ENCODE data around the gene CCNA2. TPM values are rescaled to one million over a fixed set of nuclear protein-coding genes. Genes with fewer than 3 reads are reported as not detected.

The CCNA2 gene
- total RNA-seq, 2 experiments from 2014 or later, result 149 to 162 TPM

- peaks cover 34% of the 10 kb centered on the region for H3K4me1 ChIP-seq (ENCODE audit: insufficient read depth, low read length, poor library complexity, severe bottlenecking)
- peak overlapping the region; percentile 39 for H3K4me2 ChIP-seq (ENCODE audit: low read length)
- ChIA-PET CTCF (ENCODE audit: unreplicated experiment) (no interaction called here), POLR2A (interaction anchor here (0.8 to 1.0 kb wide), 2 partner anchors 33 to 1776 kb away, joined by 3 to 4 read pairs; no protein-coding TSS in a partner anchor)
- H4K20me1 ChIP-seq (ENCODE audit: insufficient read depth, low read length), result no peaks in the 10 kb centered on the region
- H3K36me3 ChIP-seq (ENCODE audit: insufficient read depth, low read length), result no peaks in the 10 kb centered on the region
- no peaks in the 10 kb centered on the region for H3K9me3 ChIP-seq (ENCODE audit: low read length)
- intact Hi-C loops (cut with micrococcal nuclease; ENCODE audit: unreplicated experiment), result no loop called here
- DNase-seq (ENCODE audit: low spot score), result no peak
- H2AFZ ChIP-seq (ENCODE audit: low read length), result peak overlapping the region; percentile 89
- no peak overlapping the region for H3K4me3 ChIP-seq (ENCODE audit: low read depth, low read length, poor library complexity, severe bottlenecking)
- H3K9me2 ChIP-seq (ENCODE audit: insufficient read depth, low read length), result no peaks in the 10 kb centered on the region
- TF ChIP-seq CTCF (conservative IDR thresholded peaks at IDR 0.05; ENCODE audit: low read length), result no peak
- TF ChIP-seq EZH2phosphoT487 (IDR thresholded peaks at IDR 0.05; ENCODE audit: borderline replicate concordance, low read depth, low read length), result no peak
- H3K79me2 ChIP-seq (ENCODE audit: insufficient read depth, low read depth, low read length), result peaks cover 1% of the 10 kb centered on the region
- BruUV-seq (replicated peaks), result no TSS peak
- no peak overlapping the region for H3K27ac ChIP-seq (ENCODE audit: low read depth, low read length, poor library complexity, severe bottlenecking)
These were observed 27.4 kb downstream of the CCNA2 start for GRCh38 chr4:121796283-121796682.

- H3K4me2 ChIP-seq (ENCODE audit: low read length), result no peak overlapping the region
These were observed 29.0 kb downstream of the CCNA2 start for GRCh38 chr4:121794505-121795188.

More at GRCh38 chr4:121794505-121795188, 29.0 kb downstream of the CCNA2 start:
- Histone ChIP-seq H3K4me3 (ENCODE audit: low read depth, low read length, poor library complexity, severe bottlenecking) (no peak overlapping the region), H3K27ac (ENCODE audit: low read depth, low read length, poor library complexity, severe bottlenecking) (no peak overlapping the region), H3K4me1 (ENCODE audit: insufficient read depth, low read length, poor library complexity, severe bottlenecking) (peaks cover 21% of the 10 kb centered on the region), H3K9me3 (ENCODE audit: low read length) (no peaks in the 10 kb centered on the region), H3K79me2 (ENCODE audit: insufficient read depth, low read depth, low read length) (no peaks in the 10 kb centered on the region), H3K36me3 (ENCODE audit: insufficient read depth, low read length) (no peaks in the 10 kb centered on the region), H4K20me1 (ENCODE audit: insufficient read depth, low read length) (no peaks in the 10 kb centered on the region), H3K9me2 (ENCODE audit: insufficient read depth, low read length) (no peaks in the 10 kb centered on the region), H2AFZ (ENCODE audit: low read length) (no peak overlapping the region; the same call in 1 of the 2 replicates)
- POLR2A ChIA-PET, result interaction anchor here (0.8 to 1.3 kb wide), 2 partner anchors 10 to 33 kb away, joined by 3 to 4 read pairs; no protein-coding TSS in a partner anchor
- BruUV-seq (replicated peaks), result no TSS peak
- DNase-seq (ENCODE audit: low spot score), result no peak
- CTCF ChIA-PET (ENCODE audit: unreplicated experiment), result no interaction called here
- TF ChIP-seq EZH2phosphoT487 (IDR thresholded peaks at IDR 0.05; ENCODE audit: borderline replicate concordance, low read depth, low read length), result no peak
- TF ChIP-seq CTCF (conservative IDR thresholded peaks at IDR 0.05; ENCODE audit: low read length), result no peak
- intact Hi-C loops (cut with micrococcal nuclease; ENCODE audit: unreplicated experiment), result no loop called here

Data from OCI-LY7 (cell line).